Vagina (tissue), 2 donors: Measurements from ENCODE around the gene ECPAS. TPM values are rescaled to one million over a fixed set of nuclear protein-coding genes. Genes with fewer than 3 reads are reported as not detected.

Source experiments
- DNase-seq, 2 donors: peaks; one replicate each; pipeline ENCODE4 v3.0.0-alpha.2; 2017; ENCODE audit errors: extremely low spot score in 2 of 2
- H3K27ac ChIP-seq: fragments of 200-600 bp; sonication (generic); one replicate; pipeline ENCODE4 v1.5.1; 2019
- H3K27me3 ChIP-seq: fragments of 200-600 bp; sonication (generic); one replicate; pipeline ENCODE4 v1.5.1; 2019
- H3K36me3 ChIP-seq, 2 donors: fragments of 200-600 bp; sonication (generic); one replicate each; pipeline ENCODE4 v1.5.1; 2017 to 2019
- H3K4me1 ChIP-seq: fragments of 200-600 bp; sonication (generic); one replicate; pipeline ENCODE4 v1.5.1; 2019
- H3K4me3 ChIP-seq, 2 donors: fragments of 200-600 bp; sonication (generic); 1 replicate in 1 of 2; 2 replicates in 1 of 2; pipeline ENCODE4 v1.5.1; 2016 to 2019
- H3K9me3 ChIP-seq: fragments of 200-600 bp; sonication (generic); one replicate; pipeline ENCODE4 v1.5.1; 2019
- POLR2A ChIP-seq, 2 donors: fragments of 450-650 bp; IDR thresholded peaks; one replicate each; pipeline ENCODE4 v1.6.1; 2017; ENCODE audit warnings: antibody characterized with exemption in 2 of 2, mild to moderate bottlenecking in 2 of 2, moderate library complexity in 2 of 2
- POLR2AphosphoS5 ChIP-seq, 2 donors: sonication (generic); formaldehyde crosslinking; IDR thresholded peaks; one replicate each; pipeline ENCODE4 v1.9.0; 2017; ENCODE audit warnings: antibody characterized with exemption in 2 of 2, mild to moderate bottlenecking in 2 of 2, low read depth in 1 of 2; ENCODE audit not compliant: insufficient read depth in 1 of 2
- intact Hi-C: fragments of 100-400 bp; cut with DNase I; formaldehyde crosslinking; loops from one replicate; pipeline ENCODE4 v1.15.1; 2023
- total RNA-seq: library from RNA; depleted of rRNA; stranded (reverse); fragments of >200 nt; gene quantifications from one replicate; pipeline ENCODE4 v1.2.3, GENCODE V29; 2016
- TF ChIP-seq, protein P1 (sequence below), 3 experiments: fragments of 450-650 bp in 2 of 3; fragments of 200-600 bp in 1 of 3; sonication (generic) in 1 of 3; IDR thresholded peaks; one replicate each; pipeline ENCODE4 v1.5.1; 2017 to 2019; ENCODE audit warnings: antibody characterized with exemption in 3 of 3, mild to moderate bottlenecking in 2 of 3, moderate library complexity in 2 of 3

The ECPAS gene, protein sequence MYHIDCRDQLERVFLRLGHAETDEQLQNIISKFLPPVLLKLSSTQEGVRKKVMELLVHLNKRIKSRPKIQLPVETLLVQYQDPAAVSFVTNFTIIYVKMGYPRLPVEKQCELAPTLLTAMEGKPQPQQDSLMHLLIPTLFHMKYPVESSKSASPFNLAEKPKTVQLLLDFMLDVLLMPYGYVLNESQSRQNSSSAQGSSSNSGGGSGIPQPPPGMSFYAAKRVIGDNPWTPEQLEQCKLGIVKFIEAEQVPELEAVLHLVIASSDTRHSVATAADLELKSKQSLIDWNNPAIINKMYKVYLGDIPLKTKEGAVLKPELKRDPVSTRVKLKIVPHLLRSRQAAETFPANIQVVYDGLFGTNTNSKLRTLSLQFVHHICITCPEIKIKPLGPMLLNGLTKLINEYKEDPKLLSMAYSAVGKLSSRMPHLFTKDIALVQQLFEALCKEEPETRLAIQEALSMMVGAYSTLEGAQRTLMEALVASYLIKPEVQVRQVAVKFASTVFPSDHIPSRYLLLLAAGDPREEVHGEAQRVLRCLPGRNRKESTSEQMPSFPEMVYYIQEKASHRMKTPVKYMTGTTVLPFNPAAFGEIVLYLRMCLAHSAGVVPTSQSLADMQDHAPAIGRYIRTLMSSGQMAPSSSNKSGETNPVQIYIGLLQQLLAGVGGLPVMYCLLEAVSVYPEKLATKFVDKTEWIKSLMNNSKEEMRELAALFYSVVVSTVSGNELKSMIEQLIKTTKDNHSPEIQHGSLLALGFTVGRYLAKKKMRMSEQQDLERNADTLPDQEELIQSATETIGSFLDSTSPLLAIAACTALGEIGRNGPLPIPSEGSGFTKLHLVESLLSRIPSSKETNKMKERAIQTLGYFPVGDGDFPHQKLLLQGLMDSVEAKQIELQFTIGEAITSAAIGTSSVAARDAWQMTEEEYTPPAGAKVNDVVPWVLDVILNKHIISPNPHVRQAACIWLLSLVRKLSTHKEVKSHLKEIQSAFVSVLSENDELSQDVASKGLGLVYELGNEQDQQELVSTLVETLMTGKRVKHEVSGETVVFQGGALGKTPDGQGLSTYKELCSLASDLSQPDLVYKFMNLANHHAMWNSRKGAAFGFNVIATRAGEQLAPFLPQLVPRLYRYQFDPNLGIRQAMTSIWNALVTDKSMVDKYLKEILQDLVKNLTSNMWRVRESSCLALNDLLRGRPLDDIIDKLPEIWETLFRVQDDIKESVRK (N-terminal part only)
- 62.9 TPM for total RNA-seq

DNA sequence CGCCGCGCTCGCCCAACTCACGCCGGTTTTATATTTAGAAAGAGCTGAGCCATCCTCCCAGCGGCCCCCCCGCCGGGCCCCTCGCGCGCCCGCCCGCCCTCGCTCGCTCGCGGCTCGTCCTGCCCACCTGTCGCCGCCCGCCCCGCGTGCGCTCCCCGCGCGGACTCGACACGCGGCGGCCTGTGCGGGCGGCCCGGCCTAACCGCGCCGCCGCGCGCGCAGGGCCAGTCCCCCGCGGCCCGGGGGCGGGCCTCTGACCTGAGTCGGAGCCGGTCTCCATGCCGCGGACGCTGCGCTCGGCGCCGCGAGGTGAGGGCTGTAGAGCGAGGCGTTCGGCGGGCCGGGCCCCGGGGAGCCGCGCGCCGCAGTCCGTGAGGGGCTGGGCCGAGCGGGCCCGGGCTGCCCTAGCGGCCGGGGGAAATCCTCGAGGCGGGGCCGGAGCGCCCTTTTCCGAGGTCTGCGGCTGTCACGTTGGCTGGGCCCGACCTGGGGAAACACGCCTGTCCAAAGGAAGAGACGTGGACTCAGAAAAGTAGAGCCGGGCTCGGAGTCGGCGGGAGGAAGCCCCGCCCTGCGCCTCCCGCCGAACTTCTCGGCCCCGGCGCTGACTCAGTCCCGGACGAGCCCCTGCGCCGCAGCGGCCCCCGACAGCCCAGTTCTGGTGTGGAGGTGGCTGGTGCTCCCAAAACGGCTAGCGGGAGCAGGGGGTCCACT, at the start of gene ECPAS:
ECPAS (minus strand) TSS at position 526 of the 714 bp plus-strand sequence. CDS start 11,465 bp downstream, outside the sequence.
- Histone ChIP-seq H3K4me1 (peaks cover 31% of the 10 kb centered on the region), H3K36me3 (no peaks in the 10 kb centered on the region), H3K4me3 (peak within 1 kb of the TSS; percentile 76 to 87), H3K27ac (peak within 1 kb of the TSS; percentile 96), H3K9me3 (no peaks in the 10 kb centered on the region), H3K27me3 (no peaks in the 10 kb centered on the region)
- peak in 1 of 2 donors; percentile 18 for TF ChIP-seq POLR2A (IDR thresholded peaks at IDR 0.05)
- TF ChIP-seq POLR2AphosphoS5 (IDR thresholded peaks at IDR 0.05; ENCODE audit: insufficient read depth in 1 of 2, low read depth in 1 of 2) = peak in 1 of 2 donors; percentile 78
- TF ChIP-seq, protein P1, sequence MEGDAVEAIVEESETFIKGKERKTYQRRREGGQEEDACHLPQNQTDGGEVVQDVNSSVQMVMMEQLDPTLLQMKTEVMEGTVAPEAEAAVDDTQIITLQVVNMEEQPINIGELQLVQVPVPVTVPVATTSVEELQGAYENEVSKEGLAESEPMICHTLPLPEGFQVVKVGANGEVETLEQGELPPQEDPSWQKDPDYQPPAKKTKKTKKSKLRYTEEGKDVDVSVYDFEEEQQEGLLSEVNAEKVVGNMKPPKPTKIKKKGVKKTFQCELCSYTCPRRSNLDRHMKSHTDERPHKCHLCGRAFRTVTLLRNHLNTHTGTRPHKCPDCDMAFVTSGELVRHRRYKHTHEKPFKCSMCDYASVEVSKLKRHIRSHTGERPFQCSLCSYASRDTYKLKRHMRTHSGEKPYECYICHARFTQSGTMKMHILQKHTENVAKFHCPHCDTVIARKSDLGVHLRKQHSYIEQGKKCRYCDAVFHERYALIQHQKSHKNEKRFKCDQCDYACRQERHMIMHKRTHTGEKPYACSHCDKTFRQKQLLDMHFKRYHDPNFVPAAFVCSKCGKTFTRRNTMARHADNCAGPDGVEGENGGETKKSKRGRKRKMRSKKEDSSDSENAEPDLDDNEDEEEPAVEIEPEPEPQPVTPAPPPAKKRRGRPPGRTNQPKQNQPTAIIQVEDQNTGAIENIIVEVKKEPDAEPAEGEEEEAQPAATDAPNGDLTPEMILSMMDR (IDR thresholded peaks at IDR 0.05) = no peak
- intact Hi-C loops = no loop called here
- DNase-seq = no peak

DNA sequence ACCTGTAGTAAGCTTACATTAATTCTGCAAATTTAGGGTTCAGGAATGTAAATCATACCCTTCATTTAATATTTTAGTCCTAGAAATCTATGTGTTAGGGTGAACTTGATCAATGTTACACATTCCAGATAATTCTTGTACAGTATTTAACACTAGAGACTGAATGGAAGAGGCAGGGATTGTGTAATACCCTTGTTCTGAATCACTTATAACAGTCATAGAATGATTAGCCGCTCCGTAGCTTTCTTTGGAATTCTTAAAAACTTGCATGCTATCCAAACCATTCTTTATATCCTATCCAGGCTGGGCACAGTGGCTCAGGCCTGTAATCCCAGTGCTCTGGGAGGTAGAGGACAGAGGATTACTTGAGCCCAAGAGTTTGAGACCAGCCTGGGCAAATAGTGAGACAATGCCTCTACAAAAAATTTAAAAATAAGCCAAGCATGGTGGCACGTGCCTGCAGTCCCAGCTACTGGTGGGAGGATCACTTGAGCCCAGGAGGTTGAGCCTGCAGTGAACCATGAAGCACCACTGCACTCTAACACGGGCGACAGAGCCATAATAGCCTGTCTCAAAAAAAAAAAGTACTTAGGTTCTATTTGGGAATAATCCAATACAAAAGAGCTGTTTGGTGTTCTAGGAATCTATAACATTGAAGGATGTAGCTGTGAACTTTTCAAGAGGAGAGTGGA, 49.1 kb upstream of the ECPAS start:
- no peak overlapping the region for H3K27ac ChIP-seq
- intact Hi-C loops = no loop called here
- no peak for DNase-seq
- H3K36me3 ChIP-seq = peaks cover 0 to 81% of the 10 kb centered on the region in 2 donors
- no peaks in the 10 kb centered on the region for H3K4me1 ChIP-seq
- H3K4me3 ChIP-seq = no peak overlapping the region
- TF ChIP-seq POLR2AphosphoS5 (IDR thresholded peaks at IDR 0.05; ENCODE audit: insufficient read depth in 1 of 2, low read depth in 1 of 2) (no peak), POLR2A (IDR thresholded peaks at IDR 0.05) (no peak)
- TF ChIP-seq, protein P1 (IDR thresholded peaks at IDR 0.05) = no peak
- peaks cover 7% of the 10 kb centered on the region for H3K9me3 ChIP-seq
- no peaks in the 10 kb centered on the region for H3K27me3 ChIP-seq

DNA sequence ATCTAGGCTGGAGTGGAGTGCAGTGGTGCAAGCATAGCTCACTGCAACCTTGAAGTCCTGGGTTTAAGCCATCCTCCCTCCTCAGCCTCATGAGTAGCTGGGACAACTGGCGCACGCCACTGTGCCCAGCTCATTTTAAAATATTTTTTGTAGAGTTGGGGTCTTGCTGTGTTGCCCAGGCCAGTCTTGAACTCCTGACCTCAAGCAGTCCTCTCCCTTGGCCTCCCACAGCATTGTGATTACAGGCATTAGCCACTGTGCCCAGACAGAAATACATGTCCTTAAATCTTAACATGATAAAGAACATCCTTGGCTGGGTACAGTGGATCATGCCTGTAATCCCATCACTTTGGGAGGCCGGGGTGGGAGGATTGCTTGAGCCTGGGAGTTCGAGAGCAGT, 47.5 kb upstream of the ECPAS start:
- Histone ChIP-seq H3K4me3 (no peak overlapping the region), H3K27ac (no peak overlapping the region), H3K9me3 (peaks cover under 1% of the 10 kb centered on the region), H3K36me3 (peaks cover 0 to 69% of the 10 kb centered on the region in 2 donors), H3K4me1 (peaks cover 6% of the 10 kb centered on the region), H3K27me3 (no peaks in the 10 kb centered on the region)
- no peak for TF ChIP-seq POLR2AphosphoS5 (IDR thresholded peaks at IDR 0.05; ENCODE audit: insufficient read depth in 1 of 2, low read depth in 1 of 2)
- TF ChIP-seq, protein P1 (IDR thresholded peaks at IDR 0.05) = no peak
- no peak for TF ChIP-seq POLR2A (IDR thresholded peaks at IDR 0.05)
- no peak for DNase-seq
- intact Hi-C loops = no loop called here

DNA sequence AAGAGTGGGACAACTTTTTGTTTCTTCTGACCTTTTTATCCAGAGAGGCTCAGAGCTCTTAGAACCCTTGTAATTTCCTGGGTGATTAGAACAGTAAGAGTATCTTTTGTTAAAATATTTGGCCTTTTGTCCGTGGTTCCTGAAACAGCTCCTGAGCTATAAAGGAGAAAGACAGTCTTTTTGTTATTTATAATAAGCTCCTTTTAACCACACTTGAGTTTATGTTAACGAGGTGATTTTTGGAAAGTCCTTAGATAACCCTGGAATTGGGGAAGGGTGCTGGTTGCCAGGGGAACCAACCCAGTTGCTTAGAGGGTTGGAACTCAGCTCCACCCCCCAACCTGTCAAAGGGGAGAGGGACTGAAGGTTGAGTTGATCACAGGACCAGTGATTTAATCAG, 45.6 kb upstream of the ECPAS start:
- Histone ChIP-seq H3K4me1 (peaks cover 17% of the 10 kb centered on the region), H3K9me3 (no peaks in the 10 kb centered on the region), H3K36me3 (peaks cover 0 to 49% of the 10 kb centered on the region in 2 donors), H3K4me3 (no peak overlapping the region), H3K27me3 (no peaks in the 10 kb centered on the region), H3K27ac (no peak overlapping the region)
- TF ChIP-seq POLR2AphosphoS5 (IDR thresholded peaks at IDR 0.05; ENCODE audit: insufficient read depth in 1 of 2, low read depth in 1 of 2) = no peak
- TF ChIP-seq POLR2A (IDR thresholded peaks at IDR 0.05) = no peak
- TF ChIP-seq, protein P1 (IDR thresholded peaks at IDR 0.05) = no peak
- DNase-seq = no peak
- intact Hi-C loops = no loop called here
